Cardiac muscle cell (in vitro differentiated cells and primary cell): ENCODE results near the gene AHCYL1. TPM values are rescaled to one million over a fixed set of nuclear protein-coding genes. Genes with fewer than 3 reads are reported as not detected.
A peak's percentile ranks its signal among the peaks of the same experiment; 100 is the strongest.

Experiments used
- DNase-seq, 2 donors: peaks; one replicate each; pipeline versions ENCODE4 v3.0.0 to v3.0.0-alpha.2; 2010 to 2017; ENCODE audit warnings: low read depth in 1 of 2, low spot score in 1 of 2
- H3K27ac ChIP-seq: fragments of 200-600 bp; sonication (generic); 2 replicates; pipeline ENCODE4 v1.5.1; 2016
- H3K27me3 ChIP-seq: fragments of 200-600 bp; sonication (generic); 2 replicates; pipeline ENCODE4 v1.6.0; 2016; ENCODE audit warnings: control low read depth
- H3K36me3 ChIP-seq: fragments of 200-600 bp; sonication (generic); 2 replicates; pipeline ENCODE4 v1.5.1; 2016; ENCODE audit warnings: control low read depth
- H3K4me1 ChIP-seq: fragments of 200-600 bp; sonication (generic); 2 replicates; pipeline ENCODE4 v1.8.1; 2017; ENCODE audit warnings: low read depth, mild to moderate bottlenecking, mixed run types
- H3K4me3 ChIP-seq: fragments of 200-600 bp; sonication (generic); 2 replicates; pipeline ENCODE4 v1.5.1; 2016; ENCODE audit warnings: mild to moderate bottlenecking
- H3K9me3 ChIP-seq: fragments of 200-600 bp; sonication (generic); 2 replicates; pipeline ENCODE4 v1.5.1; 2017; ENCODE audit warnings: low read depth, mild to moderate bottlenecking, control low read depth
- polyA plus RNA-seq: library from polyadenylated mRNA; unstranded; fragments of >200 nt; fragmentation: Nextera tagmentation; extraction: Ambion mirVana; gene quantifications from 2 replicates; pipeline ENCODE4 v1.2.1, GENCODE V29; 2016
- total RNA-seq: library from RNA; depleted of rRNA; stranded (reverse); fragments of >200 nt; gene quantifications from 2 replicates; pipeline ENCODE4 v1.2.3, GENCODE V29; 2016
- TF ChIP-seq, protein P1 (sequence below): IDR thresholded peaks from 2 replicates; pipeline ENCODE4 v1.5.1; 2012; ENCODE audit warnings: low read depth, mild to moderate bottlenecking, low read length

The AHCYL1 gene
- total and polyA plus RNA-seq, 2 experiments from 2014 or later, result 49.0 to 82.7 TPM

- Histone ChIP-seq H3K27me3 (no peaks in the 10 kb centered on the region), H3K9me3 (no peaks in the 10 kb centered on the region), H3K4me3 (peak overlapping the region; percentile 85), H3K27ac (peak overlapping the region; percentile 99), H3K4me1 (peaks cover 31% of the 10 kb centered on the region), H3K36me3 (peaks cover 9% of the 10 kb centered on the region)
- TF ChIP-seq, protein P1, sequence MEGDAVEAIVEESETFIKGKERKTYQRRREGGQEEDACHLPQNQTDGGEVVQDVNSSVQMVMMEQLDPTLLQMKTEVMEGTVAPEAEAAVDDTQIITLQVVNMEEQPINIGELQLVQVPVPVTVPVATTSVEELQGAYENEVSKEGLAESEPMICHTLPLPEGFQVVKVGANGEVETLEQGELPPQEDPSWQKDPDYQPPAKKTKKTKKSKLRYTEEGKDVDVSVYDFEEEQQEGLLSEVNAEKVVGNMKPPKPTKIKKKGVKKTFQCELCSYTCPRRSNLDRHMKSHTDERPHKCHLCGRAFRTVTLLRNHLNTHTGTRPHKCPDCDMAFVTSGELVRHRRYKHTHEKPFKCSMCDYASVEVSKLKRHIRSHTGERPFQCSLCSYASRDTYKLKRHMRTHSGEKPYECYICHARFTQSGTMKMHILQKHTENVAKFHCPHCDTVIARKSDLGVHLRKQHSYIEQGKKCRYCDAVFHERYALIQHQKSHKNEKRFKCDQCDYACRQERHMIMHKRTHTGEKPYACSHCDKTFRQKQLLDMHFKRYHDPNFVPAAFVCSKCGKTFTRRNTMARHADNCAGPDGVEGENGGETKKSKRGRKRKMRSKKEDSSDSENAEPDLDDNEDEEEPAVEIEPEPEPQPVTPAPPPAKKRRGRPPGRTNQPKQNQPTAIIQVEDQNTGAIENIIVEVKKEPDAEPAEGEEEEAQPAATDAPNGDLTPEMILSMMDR, result no peak
- DNase-seq, result peak in 1 of 2 donors; percentile 27
Observed at GRCh38 chr1:109985247-109986053, 885 bp downstream of the AHCYL1 start.

DNA sequence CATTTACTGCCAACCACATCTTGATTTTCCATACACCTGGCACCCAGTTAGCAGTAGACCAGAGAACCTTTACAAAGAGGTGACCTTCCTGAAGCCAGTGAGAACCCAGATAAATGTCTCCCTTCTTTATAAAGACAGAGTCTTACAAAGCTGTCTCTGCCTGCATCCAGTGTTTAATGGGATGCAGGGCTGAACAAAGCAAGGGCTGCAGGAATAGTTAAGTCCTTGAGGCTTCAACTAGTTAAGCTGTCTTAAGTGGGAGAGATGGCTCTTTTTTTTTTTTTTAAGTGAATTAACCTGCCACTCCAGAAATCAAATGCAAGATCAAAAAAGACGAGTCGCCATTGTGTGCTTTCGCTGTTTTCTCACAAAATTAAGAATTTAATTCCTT is 1.5 kb downstream of the AHCYL1 start:
- Histone ChIP-seq H3K27me3 (no peaks in the 10 kb centered on the region), H3K27ac (peak overlapping the region; percentile 99), H3K9me3 (no peaks in the 10 kb centered on the region)

DNA sequence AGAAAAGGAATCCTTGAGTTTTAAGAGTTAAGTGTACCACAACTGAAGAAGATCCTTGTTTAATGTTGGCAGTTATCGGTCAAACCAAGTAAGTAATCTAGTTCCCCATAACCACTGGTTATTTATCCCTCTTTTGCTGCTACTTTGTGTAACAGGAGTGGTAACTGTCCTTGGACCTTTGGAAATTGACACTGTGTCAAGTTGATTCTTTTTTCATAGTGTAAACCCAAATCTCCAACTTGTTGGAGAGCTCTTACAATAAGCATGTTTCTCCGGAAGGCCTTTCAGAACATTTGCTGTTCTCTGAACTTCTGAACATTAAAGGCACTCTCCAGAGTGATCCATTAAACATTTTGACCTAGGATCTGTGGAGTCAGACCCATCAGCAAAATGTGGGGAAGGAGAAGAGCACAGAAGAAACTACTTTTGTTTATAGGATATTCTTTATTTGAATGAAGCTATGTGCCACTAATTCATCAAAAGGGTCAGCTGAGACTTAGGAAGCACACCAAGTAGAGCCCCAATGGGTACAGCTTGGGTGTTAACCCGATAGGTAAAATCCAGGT is 3.9 kb downstream of the AHCYL1 start:
- DNase-seq, result no peak
- H3K4me1 ChIP-seq, result peaks cover 31% of the 10 kb centered on the region
- H3K4me3 ChIP-seq, result no peak overlapping the region
- H3K27me3 ChIP-seq, result no peaks in the 10 kb centered on the region
- no peaks in the 10 kb centered on the region for H3K9me3 ChIP-seq
- TF ChIP-seq, protein P1, result no peak
- H3K27ac ChIP-seq, result no peak overlapping the region
- H3K36me3 ChIP-seq, result peaks cover 9% of the 10 kb centered on the region

More for the DNA sequence above, 1.5 kb downstream of the AHCYL1 start:
- TF ChIP-seq, protein P1, result no peak
- peak overlapping the region; percentile 85 for H3K4me3 ChIP-seq
- DNase-seq, result no peak
- peaks cover 31% of the 10 kb centered on the region for H3K4me1 ChIP-seq
- H3K36me3 ChIP-seq, result peaks cover 9% of the 10 kb centered on the region

- no peaks in the 10 kb centered on the region for H3K27me3 ChIP-seq
- peaks cover 9% of the 10 kb centered on the region for H3K36me3 ChIP-seq
- H3K9me3 ChIP-seq, result no peaks in the 10 kb centered on the region
- no peak overlapping the region for H3K27ac ChIP-seq
- peaks cover 31% of the 10 kb centered on the region for H3K4me1 ChIP-seq
- no peak for DNase-seq
- no peak overlapping the region for H3K4me3 ChIP-seq
- TF ChIP-seq, protein P1, result no peak
Observed at GRCh38 chr1:109989506-109990301, 5.1 kb downstream of the AHCYL1 start.

- Histone ChIP-seq H3K9me3 (no peaks in the 10 kb centered on the region), H3K4me1 (peaks cover 31% of the 10 kb centered on the region), H3K27ac (no peak overlapping the region), H3K36me3 (peaks cover 9% of the 10 kb centered on the region), H3K4me3 (no peak overlapping the region), H3K27me3 (no peaks in the 10 kb centered on the region)
- DNase-seq, result no peak
- TF ChIP-seq, protein P1, result no peak
Observed at GRCh38 chr1:109990302-109990653, 5.7 kb downstream of the AHCYL1 start.
